ENCODE results near the gene CCDC9B. TPM values are rescaled to one million over a fixed set of nuclear protein-coding genes. Genes with fewer than 3 reads are reported as not detected.

Gene CCDC9B
- total and polyA plus RNA-seq, 2 of the 4 experiments (the other 2 are of a cell fraction): 19.7 to 30.9 TPM

DNA sequence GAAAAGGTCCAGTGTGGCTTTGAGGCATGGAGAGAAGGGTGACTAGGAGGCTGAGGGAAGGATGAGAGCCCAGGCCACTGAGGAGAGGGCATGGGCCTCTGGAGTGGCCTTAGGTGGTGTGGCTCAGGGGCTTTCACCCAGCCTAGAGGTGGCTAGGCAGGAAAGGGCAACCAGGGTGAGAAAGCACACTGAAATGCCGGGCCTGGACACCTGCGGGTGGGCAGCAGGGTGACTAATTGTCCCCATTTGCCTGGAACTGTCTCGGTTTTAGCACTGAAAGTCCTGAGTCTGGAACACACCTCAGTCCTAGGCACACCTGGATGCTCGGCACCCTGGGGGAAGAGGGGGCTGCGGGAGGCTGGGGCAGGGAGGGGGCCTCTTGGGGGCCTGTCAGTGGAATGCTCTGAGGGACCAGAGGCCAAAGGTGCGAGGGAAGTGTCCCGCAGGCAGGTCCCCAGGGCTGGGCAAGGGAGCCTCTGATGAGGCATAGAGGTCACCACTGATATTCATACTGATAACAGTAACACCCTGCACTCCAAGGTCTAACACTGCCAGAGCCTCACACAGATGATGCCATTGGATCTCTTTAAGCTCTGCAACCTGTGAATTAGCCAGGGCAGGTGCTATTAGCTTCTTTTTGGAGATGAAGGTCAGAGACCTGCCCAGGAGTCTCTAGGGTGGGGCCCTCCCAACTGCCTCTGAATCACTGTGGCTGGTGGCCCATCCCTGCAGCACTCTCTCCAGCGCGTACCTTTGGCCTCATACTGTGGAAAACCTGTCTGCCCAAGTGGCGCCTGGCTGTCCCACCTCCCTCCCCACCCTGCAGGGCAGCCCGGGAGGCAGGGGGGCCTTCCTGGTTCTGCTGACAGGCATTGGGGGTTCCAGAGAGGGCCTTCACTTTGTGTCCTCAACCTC, 7.1 kb upstream of the CCDC9B start:
- Histone ChIP-seq H3K56ac (ENCODE audit: extremely low read depth, insufficient read depth, low read length) (no peak overlapping the region), H2BK120ac (ENCODE audit: low read depth, low read length) (no peak overlapping the region), H3K4me3 (ENCODE audit: insufficient read depth, low read depth, low read length) (no peak overlapping the region), H3K9ac (ENCODE audit: low read depth, low read length) (no peak overlapping the region), H3K4me1 (ENCODE audit: control insufficient read depth, insufficient read depth, low read length) (peaks cover 18% of the 10 kb centered on the region), H3K14ac (replicated peaks; ENCODE audit: low read depth, low read length) (no peak overlapping the region), H3K4me2 (ENCODE audit: low read depth, low read length) (no peak overlapping the region), H3K36me3 (ENCODE audit: control insufficient read depth, insufficient read depth, low read length) (no peaks in the 10 kb centered on the region), H3K9me3 (ENCODE audit: control insufficient read depth, insufficient read depth, low read length) (no peaks in the 10 kb centered on the region), H4K91ac (ENCODE audit: insufficient read depth, low read depth, low read length) (no peak overlapping the region), H2AFZ (replicated peaks; ENCODE audit: low read length, poor library complexity) (no peak overlapping the region), H3K18ac (ENCODE audit: low read depth, low read length) (no peak overlapping the region), H3K4ac (ENCODE audit: low read depth, low read length) (no peak overlapping the region), H2BK5ac (ENCODE audit: low read depth, low read length, poor library complexity, severe bottlenecking) (no peak overlapping the region), H3K23ac (ENCODE audit: low read depth, low read length) (no peak overlapping the region), H2BK15ac (ENCODE audit: low read depth, low read length) (no peak overlapping the region), H3K27me3 (ENCODE audit: control insufficient read depth, insufficient read depth, low read length) (peaks cover 14% of the 10 kb centered on the region), H2AK5ac (ENCODE audit: low read depth, low read length) (no peak overlapping the region), H4K20me1 (ENCODE audit: insufficient read depth, low read length) (no peaks in the 10 kb centered on the region), H2BK20ac (ENCODE audit: low read depth, low read length) (no peak overlapping the region), H3K9me1 (ENCODE audit: insufficient read depth, low read length) (peaks cover 6% of the 10 kb centered on the region; the same call in 1 of the 2 replicates), H4K5ac (ENCODE audit: low read depth, low read length) (no peak overlapping the region), H3K79me1 (ENCODE audit: low read depth in 1 of 2, low read length in 2 of 2) (no peaks in the 10 kb centered on the region), H4K8ac (ENCODE audit: low read depth in 2 of 2, low read length in 2 of 2) (no peak overlapping the region), H2AK9ac (replicated peaks; ENCODE audit: low read depth, low read length, poor library complexity) (no peak overlapping the region), H3K27ac (ENCODE audit: insufficient read depth, low read length) (no peak overlapping the region)
- CTCF ChIA-PET: no interaction called here
- POLR2A ChIA-PET (ENCODE audit: unreplicated experiment): no interaction called here
- no TSS peak for BruUV-seq (replicated peaks)
- in situ Hi-C loops (cut with MboI; ENCODE audit: low sequenced_read_pairs) (no loop called here), dilution Hi-C loops (cut with HindIII; ENCODE audit: low sequenced_read_pairs, unreplicated experiment) (no loop called here), intact Hi-C loops (cut with micrococcal nuclease) (no loop called here)
- TF ChIP-seq RFX5 (IDR thresholded peaks at IDR 0.05; ENCODE audit: low read depth, low read length) (no peak), POLR2A (IDR thresholded peaks at IDR 0.05; ENCODE audit: low read depth, low read length) (no peak)
- DNase-seq: no peak
- 90% methylated on average over 5 of the region's 11 CpGs; no CpG with 5 or more reads in 1 of the 2 experiments for WGBS, 2 experiments (ENCODE audit: extremely low coverage in 2 of 2, insufficient read length in 1 of 2)
- no peak for ATAC-seq (ENCODE audit: low read depth)

Data from IMR-90 (cell line).